SU-DHL-6 (cell line): ENCODE results near the gene FEM1C.
"Not testable (repeated sequence)": the region's sequence is repeated elsewhere in the genome, so short reads cannot be mapped to it uniquely, and the experiment has no call there.

Experiments used
- H2AFZ ChIP-seq: fragments of 200-600 bp; sonication (generic); 2 replicates; pipeline ENCODE4 v1.6.1; 2014; ENCODE audit warnings: low read depth, mild to moderate bottlenecking, moderate library complexity, mixed read lengths, antibody characterized with exemption, low read length; ENCODE audit not compliant: severe bottlenecking
- H3F3A ChIP-seq: fragments of 200-600 bp; shearing (Covaris generic); 2 replicates; pipeline ENCODE4 v1.6.0; 2016; ENCODE audit warnings: antibody characterized with exemption, mild to moderate bottlenecking; ENCODE audit not compliant: insufficient read depth
- H3K27ac ChIP-seq: fragments of 200-600 bp; sonication (generic); 2 replicates; pipeline ENCODE4 v1.5.1; 2016; ENCODE audit warnings: low read depth, mild to moderate bottlenecking, low read length, moderate library complexity, mixed read lengths
- H3K27me3 ChIP-seq: fragments of 200-600 bp; sonication (generic), shearing (Covaris generic); 2 replicates; pipeline ENCODE4 v1.6.0; 2014; ENCODE audit warnings: mild to moderate bottlenecking, low read length
- H3K36me3 ChIP-seq: fragments of 200-600 bp; sonication (generic); 2 replicates; pipeline ENCODE4 v1.6.1; 2014; ENCODE audit warnings: mild to moderate bottlenecking, low read length, mixed read lengths
- H3K4me2 ChIP-seq: fragments of 300-600, 200-600 bp; shearing (Covaris generic), sonication (generic); 2 replicates; pipeline ENCODE4 v1.6.0; 2014; ENCODE audit warnings: low read length, low read depth, mild to moderate bottlenecking; ENCODE audit not compliant: poor library complexity, severe bottlenecking
- H3K4me3 ChIP-seq: fragments of 200-600 bp; sonication (generic); 2 replicates; pipeline ENCODE4 v1.5.1; 2014; ENCODE audit warnings: antibody characterized with exemption, low read length, mild to moderate bottlenecking, mixed read lengths; ENCODE audit not compliant: insufficient read depth, poor library complexity, severe bottlenecking
- H3K79me2 ChIP-seq: fragments of 200-600 bp; sonication (generic); 2 replicates; pipeline ENCODE4 v1.6.1; 2014; ENCODE audit warnings: mild to moderate bottlenecking, low read length, moderate library complexity; ENCODE audit not compliant: insufficient read depth
- H3K9ac ChIP-seq: fragments of 200-600 bp; sonication (generic); 2 replicates; pipeline ENCODE4 v1.7.0; 2014; ENCODE audit warnings: mild to moderate bottlenecking, low read length
- H3K9me2 ChIP-seq: fragments of 200-600 bp; sonication (generic); replicated peaks from 2 replicates; pipeline ENCODE4 v1.6.1; 2014; ENCODE audit warnings: low read length; ENCODE audit not compliant: insufficient read depth
- H3K9me3 ChIP-seq: fragments of 200-600 bp; sonication (generic); 2 replicates; pipeline ENCODE4 v1.6.1; 2014; ENCODE audit warnings: low read length, mixed read lengths; ENCODE audit not compliant: insufficient read depth
- H4K20me1 ChIP-seq: fragments of 200-600 bp; sonication (generic); 2 replicates; pipeline ENCODE4 v1.6.1; 2014; ENCODE audit warnings: low read depth, mild to moderate bottlenecking, antibody characterized with exemption, low read length, moderate library complexity, mixed read lengths
- CTCF ChIP-seq: fragments of 200-600 bp; sonication (generic); IDR thresholded peaks from one replicate; pipeline ENCODE4 v1.5.1; 2017; ENCODE audit warnings: antibody characterized with exemption, mild to moderate bottlenecking, low read length, moderate library complexity; ENCODE audit not compliant: insufficient read depth, poor library complexity, severe bottlenecking
- EZH2phosphoT487 ChIP-seq: fragments of 200-600 bp; sonication (generic), shearing (Covaris generic); conservative IDR thresholded peaks from 2 replicates; pipeline ENCODE4 v1.6.1; 2018; ENCODE audit warnings: mild to moderate bottlenecking, antibody characterized with exemption, low read length, moderate library complexity, mixed read lengths

FEM1C gene

GRCh38 chr5:115484368-115484767 is 60.2 kb downstream of the FEM1C start:
- no peaks in the 10 kb centered on the region for H4K20me1 ChIP-seq
- H3K36me3 ChIP-seq: no peaks in the 10 kb centered on the region
- no peaks in the 10 kb centered on the region for H3K9me3 ChIP-seq
- H3K27ac ChIP-seq: no peak overlapping the region
- no peaks in the 10 kb centered on the region for H3K79me2 ChIP-seq
- H2AFZ ChIP-seq: no peak overlapping the region
- no peaks in the 10 kb centered on the region for H3K27me3 ChIP-seq
- no peaks in the 10 kb centered on the region for H3F3A ChIP-seq
- TF ChIP-seq CTCF (no peak), EZH2phosphoT487 (no peak)
- no peaks in the 10 kb centered on the region for H3K9me2 ChIP-seq
- H3K4me3 ChIP-seq: no peak overlapping the region
- H3K4me2 ChIP-seq: no peak overlapping the region
- H3K9ac ChIP-seq: no peak overlapping the region

- no peak overlapping the region for H3K9ac ChIP-seq
- H3K27ac ChIP-seq: no peak overlapping the region
These were observed 63.7 kb downstream of the FEM1C start for GRCh38 chr5:115480900-115481299.

GRCh38 chr5:115480271-115480670 is 64.3 kb downstream of the FEM1C start:
- no peaks in the 10 kb centered on the region for H3F3A ChIP-seq
- H3K4me2 ChIP-seq: no peak overlapping the region
- H3K9ac ChIP-seq: no peak overlapping the region
- H3K27me3 ChIP-seq: no peaks in the 10 kb centered on the region
- H3K9me2 ChIP-seq: no peaks in the 10 kb centered on the region
- H4K20me1 ChIP-seq: no peaks in the 10 kb centered on the region
- H3K79me2 ChIP-seq: no peaks in the 10 kb centered on the region
- no peaks in the 10 kb centered on the region for H3K9me3 ChIP-seq
- H2AFZ ChIP-seq: no peak overlapping the region
- H3K36me3 ChIP-seq: no peaks in the 10 kb centered on the region
- no peak overlapping the region for H3K27ac ChIP-seq
- no peak for TF ChIP-seq EZH2phosphoT487
- no peak for TF ChIP-seq CTCF
- H3K4me3 ChIP-seq: no peak overlapping the region

More at GRCh38 chr5:115480900-115481299, 63.7 kb downstream of the FEM1C start:
- no peaks in the 10 kb centered on the region for H3F3A ChIP-seq
- no peaks in the 10 kb centered on the region for H4K20me1 ChIP-seq
- H3K9me2 ChIP-seq: no peaks in the 10 kb centered on the region
- H3K36me3 ChIP-seq: no peaks in the 10 kb centered on the region
- TF ChIP-seq CTCF (no peak), EZH2phosphoT487 (no peak)
- no peaks in the 10 kb centered on the region for H3K27me3 ChIP-seq
- no peak overlapping the region for H3K4me3 ChIP-seq
- H3K9me3 ChIP-seq: no peaks in the 10 kb centered on the region
- H2AFZ ChIP-seq: no peak overlapping the region
- no peaks in the 10 kb centered on the region for H3K79me2 ChIP-seq
- H3K4me2 ChIP-seq: no peak overlapping the region

GRCh38 chr5:115479166-115479873 is 65.3 kb downstream of the FEM1C start:
- H4K20me1 ChIP-seq, H3K79me2 ChIP-seq, H3K4me3 ChIP-seq, H3K4me2 ChIP-seq, H3K9ac ChIP-seq, H3K36me3 ChIP-seq, H2AFZ ChIP-seq, H3K9me2 ChIP-seq, H3K27ac ChIP-seq, H3F3A ChIP-seq, H3K27me3 ChIP-seq, H3K9me3 ChIP-seq: not testable (repeated sequence)
